GM18498 (cell line): Measurements from ENCODE around the gene AK2.
"Not testable (repeated sequence)": the region's sequence is repeated elsewhere in the genome, so short reads cannot be mapped to it uniquely, and the experiment has no call there.

ENCODE experiments used
- ATAC-seq: cut with Tn5 transposase; IDR thresholded peaks from one replicate; pipeline ENCODE4 v1.9.1; 2021; ENCODE audit warnings: mild to moderate bottlenecking, moderate library complexity; ENCODE audit not compliant: unreplicated experiment

Gene AK2

DNA sequence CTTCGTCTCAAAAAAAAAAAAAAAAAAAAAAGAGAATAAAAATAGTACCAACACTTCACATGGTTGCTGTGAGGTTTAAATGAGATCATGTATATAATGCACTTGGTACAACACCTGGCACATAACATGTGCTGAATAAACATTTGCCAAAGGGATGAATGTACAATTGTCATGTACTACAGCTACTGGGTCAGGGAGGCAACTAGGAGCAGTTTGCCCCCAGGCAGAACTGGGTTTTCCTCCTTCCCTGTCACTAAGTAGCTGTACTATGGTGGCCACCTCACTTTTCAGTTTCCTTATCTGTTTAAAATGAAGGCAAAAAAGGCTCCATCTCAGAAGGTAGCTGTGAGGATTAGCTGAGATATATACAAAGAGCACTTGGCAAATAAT lies 11.5 kb downstream of the AK2 start:
- no peak for ATAC-seq

DNA sequence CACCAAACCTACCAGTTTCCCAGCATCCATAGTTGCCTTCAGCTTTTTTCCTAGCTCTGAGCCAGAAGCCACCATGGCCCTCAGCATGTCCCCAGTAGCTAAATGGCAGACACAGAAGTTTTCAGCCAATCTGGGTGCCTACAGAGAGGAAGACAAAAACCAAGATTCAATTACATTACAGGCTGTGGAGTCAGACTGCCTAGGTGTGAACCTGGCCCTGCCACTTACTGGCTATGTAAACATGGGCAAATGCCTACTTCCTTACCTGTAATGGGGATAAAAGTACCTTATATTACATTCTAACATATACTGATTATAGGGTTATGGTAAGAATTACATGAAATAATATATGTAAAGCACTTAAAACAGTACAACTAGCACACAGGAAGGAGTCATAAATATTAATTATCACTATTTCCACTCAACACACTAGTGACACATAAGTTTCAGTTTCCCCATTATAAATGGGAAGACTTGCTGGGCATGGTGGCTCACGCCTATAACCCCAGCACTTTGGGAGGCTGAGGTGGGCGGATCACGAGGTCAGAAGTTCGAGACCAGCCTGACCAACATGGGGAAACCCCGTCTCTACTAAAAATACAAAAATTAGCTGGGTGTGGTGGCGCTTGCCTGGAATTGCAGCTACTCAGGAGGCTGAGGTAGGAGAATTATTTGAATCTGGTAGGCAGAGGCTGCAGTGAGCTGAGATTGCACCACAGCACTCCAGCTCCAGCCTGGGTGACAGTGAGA lies 12.1 kb downstream of the AK2 start:
- not testable (repeated sequence) for ATAC-seq

DNA sequence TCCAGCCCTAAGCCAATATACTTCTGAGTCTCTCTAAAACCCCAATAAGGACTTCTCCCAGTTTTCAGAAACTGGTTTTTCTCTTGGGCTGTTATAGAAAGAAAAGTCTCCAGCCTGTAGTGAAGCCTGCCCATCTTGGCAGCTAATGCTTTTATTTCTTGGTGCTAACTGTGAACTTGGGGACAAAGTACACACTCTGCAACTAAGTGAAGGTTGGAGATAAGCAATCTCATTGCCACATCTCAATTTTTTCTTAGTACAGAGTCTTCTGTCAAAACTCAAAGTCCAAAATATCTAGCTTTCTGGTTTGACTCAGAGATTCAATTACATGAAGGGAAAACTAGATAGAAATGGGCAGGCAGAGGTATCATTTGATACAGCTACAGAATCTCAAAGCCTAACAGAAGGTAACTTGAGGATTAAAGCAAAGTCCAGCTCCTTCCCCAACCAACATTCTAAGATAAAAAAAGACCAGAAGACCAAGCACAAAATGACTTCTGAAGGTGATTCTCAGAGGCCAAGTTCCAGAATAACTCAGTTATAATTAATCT lies 14.0 kb downstream of the AK2 start:
- no peak for ATAC-seq

DNA sequence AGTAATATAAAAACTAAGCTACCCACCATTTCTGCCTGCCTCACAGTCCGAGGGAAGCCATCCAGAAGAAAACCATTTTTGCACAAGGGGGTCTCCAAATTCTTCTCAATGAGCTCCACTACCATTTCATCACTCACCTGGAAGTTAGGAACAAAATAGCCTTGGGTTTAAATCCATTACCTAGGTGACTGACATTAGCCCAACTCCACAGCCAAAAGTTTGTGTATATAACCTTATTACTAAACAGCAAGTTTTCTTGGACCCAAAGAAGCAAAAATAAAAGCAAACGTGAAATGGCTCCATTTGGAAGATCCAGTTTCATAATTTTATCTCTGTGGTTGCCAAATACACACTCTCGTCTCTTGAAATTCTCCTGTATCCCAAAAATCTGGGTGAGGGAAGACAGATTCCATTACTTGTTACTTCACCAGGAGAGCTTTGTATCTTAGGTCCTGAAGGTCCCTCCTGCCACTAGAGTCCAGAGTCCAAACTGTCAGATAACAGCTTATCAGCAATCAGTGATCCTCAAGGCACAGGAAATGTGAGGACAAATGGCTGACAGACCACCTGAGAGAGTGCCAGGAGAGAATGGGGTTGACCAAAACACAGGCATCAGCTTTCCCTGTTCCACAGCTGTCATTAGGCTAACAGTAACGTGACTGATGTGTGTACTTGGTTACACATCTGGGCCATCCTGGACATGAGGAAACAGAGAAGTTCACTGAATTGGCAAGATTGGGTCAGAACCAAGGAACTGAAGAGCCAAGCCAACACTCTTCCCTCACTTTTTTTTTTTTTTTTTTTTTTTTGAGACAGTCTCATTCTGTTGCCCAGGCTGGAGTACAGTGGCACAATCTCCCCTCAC lies 14.9 kb downstream of the AK2 start:
- no peak for ATAC-seq

DNA sequence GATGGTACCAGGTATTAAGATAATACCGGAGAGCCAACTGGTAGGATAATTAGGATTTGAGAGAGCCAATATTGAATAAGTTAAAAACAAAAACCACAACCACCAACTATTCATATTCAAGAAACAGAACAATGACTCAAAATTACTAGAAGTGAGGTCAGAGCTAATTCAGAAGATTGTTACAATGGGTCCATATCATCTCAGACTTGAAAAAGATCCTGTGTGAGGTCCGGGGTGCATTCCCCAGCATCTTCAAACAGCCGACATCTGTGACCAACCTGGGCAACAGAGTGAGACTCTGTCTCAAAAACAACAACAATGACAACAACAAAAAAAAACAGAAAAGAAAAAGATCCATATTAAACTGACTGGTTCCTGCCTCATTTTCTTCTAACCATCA lies 18.6 kb downstream of the AK2 start:
- no peak for ATAC-seq

DNA sequence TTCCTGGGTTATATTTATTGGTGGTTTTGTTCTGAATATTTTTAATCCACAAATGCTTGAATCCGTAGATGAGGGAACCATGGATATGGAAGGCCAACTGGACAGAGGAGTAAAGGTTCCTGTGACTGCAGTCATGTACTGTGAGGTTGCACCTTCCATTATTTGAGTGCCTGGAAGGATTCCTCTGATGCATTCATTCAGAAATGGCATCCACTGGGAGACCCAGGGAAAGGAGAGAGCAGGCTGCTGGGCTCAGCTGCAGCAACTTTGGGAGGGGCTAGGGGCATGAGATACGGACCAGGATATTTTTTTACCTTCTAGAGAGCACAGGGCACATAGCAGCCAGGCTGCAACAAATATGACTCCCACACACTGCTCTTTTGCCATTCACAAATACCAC lies 19.5 kb downstream of the AK2 start:
- ATAC-seq = no peak

DNA sequence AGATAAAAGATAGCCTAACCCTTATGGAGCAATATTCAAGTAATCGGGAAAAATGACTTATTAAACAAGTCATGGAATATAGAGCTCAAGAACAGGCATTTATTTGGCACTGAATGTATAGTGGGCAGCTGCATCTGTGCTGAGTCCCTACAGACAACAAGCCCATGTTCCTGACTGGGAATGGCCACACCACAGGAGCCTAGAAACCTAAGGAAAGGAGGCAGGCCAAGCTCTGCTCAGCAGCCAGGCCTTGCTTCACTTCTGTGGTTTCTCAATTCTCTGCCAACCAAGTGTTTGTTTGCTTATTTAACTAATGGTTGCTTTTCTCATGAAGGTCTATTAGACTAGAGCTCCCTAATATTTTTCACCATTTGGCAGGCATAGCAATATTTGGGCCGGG lies 21.5 kb downstream of the AK2 start:
- no peak for ATAC-seq

DNA sequence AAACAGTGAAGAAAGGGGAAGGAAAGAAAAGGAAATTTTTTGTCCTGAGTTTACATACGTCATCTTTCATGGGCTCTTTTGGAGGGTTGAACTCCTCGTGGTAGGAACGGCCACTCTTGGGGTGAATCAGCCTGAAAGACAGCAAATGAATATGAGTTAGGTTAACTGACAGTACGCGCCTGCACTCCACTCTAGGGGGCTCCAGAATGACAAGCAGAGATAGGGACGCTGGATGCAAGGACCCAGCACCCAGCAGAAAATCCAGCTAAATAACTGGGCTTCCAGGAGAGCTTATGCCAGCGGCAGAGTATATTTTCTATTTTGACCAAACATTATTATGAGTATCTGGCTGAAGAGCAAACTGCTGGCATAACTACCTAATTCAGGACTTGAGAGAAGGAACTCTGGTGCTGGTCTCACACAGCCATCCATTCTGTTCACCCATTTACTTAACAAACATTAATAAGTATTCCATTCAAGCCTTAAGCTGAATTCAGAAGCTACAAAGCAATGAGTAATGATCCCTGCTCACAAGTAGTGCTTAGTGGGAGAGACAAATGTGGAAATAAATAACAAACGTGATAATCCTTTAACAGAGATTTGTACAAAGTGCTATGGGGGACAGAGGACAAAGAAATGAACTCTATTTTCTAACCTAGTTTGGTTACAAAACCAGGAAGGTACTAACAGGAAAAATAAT lies 22.1 kb downstream of the AK2 start:
- ATAC-seq = no peak

DNA sequence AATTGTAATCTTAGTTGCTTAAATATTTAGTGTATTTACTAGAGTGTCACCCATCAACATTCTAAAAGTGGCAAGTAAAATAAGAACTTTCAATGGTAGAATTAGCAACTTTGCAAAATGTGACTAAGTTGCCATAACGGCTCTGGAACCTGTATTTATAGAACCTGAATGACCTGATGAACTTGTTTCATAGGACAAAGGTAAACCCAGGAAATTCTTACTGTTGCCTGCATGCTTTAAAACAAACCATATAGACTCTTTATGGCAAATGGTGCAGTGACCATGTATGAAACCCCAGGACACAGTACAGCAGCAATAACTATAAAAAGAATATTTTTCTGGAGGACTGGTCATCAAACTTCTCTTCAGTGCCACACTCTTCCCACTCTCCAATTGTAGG lies 22.9 kb downstream of the AK2 start:
- no peak for ATAC-seq

DNA sequence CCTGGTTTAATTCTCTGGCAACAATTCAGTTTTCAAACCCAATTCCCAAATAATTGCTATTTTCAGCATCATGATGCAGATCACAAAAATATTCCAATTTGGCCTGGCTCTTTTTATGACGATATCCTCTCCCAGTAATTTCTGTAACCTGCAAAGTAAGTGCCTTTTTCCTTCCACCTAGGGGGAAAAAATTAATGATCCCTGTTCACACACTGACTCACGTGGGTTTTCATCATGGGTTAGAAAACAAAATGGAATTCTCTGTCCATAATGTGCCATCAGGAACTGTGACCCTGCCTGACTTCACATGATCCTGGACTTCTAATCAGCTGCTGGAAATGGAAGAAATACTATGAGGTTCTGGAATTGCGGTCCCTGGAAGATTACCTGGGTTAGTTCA lies 24.5 kb downstream of the AK2 start:
- no peak for ATAC-seq

DNA sequence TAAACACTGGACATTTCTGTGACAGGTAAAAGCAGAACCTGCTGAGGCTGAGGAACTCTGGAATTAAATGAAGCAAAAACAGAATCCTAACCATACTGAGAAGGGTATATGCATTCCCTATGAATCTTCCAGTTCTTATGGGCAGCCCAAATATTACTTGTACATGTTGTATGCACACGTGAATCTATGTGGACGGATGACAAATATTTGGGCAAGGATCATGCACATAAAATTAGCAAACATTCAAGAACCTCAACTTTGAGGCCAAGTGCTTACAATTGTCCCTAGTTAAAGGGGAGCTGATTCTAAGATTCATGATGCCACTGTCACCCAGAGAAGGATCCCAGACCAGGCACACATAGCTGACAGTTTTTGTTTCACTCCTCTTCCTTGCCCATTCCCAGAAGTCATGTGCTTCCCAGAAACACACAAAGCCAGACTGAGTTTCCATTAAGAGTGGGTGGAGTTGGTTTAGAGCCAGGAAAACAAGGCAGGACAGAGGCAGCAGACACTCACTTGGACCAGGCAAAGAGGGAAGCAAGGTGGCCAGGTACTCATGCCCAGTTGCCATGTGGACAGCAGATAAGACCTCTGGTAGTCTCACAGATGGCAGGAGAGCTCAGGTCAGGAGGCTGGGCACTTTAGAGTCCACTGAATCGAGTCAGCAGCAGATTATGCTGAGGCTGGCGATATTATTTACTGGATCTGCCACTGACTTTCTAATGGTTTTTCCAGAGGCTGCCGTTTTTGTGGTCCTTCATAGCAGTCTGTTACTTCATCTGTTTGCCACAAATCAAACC lies 25.6 kb downstream of the AK2 start:
- no peak for ATAC-seq

DNA sequence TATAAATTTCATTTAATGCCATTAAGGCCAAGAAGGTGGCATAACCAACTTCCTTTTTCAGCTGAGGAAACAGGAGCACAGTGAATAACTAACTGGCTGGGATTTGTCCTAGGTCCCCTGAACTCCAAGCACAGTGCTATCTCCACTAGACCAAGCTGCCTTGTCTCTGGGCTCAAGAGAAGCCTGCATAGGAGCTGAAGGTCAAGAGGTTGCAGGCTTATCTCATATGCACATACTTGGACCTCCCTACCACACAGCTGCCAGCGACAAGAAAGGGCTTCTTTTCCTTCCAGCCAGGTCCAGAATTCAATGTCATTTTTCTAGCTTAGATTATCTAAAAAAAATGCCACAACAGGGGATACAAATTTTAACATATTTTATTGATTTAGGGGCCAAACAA lies 27.1 kb downstream of the AK2 start:
- no peak for ATAC-seq

DNA sequence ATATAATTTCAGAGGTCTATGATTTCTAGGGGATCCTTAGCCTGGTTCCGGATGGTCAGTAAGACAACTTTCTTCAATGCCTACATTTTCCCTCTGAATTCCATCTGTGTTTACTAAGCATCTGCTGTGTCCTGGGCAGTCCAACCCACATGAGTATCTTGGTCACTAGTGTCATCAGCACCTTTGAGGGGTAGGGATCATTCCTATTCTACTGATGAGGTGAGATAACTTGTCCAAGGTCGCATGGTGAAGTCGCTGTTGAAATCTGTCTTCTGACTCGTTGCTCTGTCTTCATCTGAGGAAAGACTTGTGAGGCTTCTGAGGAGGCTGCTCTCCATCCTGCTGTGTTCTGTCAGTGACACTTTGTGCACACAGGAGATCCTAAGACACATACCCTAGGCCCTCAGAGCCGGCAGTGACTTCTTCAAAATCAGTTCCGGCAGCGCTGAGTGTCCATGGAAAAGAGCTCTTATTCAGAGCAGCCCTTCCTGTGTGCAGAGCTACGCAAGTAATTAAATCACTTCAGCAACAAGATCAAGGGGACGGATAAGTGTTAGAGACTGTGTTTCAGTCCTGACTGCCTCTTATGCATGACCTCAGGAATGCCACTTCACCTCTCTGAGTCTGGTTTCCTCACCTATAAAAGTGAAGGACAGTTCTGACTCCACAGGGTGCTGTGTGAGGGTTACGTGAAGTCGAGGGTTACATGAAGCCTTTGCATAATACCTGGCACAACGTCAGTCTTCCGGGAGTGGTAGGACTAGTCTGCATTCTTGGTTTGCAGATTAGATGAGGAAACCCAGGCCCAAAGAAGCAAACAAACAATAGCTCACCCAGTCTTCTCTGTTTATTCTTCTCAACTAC lies 28.4 kb downstream of the AK2 start:
- no peak for ATAC-seq

DNA sequence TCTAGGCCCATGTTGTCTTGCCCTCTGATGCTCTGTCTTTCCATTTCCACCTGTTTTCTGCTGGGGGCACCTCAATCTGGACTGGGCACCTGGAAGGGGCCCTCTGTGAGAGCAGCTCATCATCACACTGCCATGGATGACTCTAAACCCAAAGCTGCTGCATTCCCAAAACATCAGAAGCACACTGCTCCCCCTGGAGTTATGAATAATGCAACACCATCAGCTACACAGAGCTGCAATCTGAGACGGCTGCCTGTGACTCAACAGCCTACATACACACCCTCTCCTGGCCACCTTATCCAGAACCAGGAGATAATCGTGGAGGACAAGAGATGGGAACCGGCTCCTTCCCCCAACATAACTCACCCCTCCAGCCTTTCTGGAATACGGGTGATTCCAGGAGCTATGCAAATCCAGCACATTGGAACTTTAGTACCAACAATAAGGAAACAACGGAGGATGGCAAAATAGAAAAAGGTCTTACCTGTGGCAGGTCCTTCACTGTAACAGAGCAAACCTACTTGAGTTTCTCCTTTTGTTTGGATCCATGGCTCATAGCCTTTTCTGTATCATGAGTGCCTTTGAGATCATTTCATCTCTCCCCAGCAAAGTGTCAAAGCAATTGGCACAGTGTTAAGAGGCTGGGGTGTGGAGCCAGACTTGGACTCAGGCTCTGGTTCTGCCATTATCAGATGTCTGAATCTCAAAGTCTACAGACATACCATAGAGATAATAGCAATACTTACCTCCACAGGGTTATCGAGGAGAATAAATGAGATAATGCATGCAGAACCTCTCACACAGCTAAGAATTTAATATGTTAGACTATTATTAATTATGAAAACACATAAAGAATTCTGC lies 29.3 kb downstream of the AK2 start:
- no peak for ATAC-seq

DNA sequence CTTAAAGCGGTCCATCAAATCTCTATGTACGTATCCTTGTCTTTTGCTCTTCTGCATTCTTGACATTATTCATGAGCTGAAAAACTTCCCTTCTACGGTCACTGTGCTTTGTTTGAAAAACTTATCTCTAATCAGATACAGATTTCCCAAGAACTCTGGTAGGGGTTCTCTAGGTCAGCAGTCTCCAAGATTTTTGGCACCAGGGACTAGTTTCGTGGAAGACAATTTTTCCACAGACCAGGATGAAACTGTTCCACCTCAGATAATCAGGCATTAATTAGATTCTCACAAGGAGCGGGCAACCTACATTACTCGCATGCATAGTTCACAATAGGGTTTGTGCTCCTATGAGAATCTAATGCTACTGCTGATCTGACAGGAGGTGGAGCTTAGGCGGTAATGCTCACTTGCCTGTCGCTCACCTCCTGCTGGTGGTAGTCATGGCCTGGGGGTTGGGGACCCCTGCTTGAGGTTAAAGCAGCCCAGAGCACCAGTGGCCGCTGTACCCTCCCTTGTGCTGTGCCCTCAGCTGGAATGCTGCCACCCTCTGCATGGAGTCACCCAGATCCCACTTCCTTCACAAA lies 30.8 kb downstream of the AK2 start:
- ATAC-seq = no peak

DNA sequence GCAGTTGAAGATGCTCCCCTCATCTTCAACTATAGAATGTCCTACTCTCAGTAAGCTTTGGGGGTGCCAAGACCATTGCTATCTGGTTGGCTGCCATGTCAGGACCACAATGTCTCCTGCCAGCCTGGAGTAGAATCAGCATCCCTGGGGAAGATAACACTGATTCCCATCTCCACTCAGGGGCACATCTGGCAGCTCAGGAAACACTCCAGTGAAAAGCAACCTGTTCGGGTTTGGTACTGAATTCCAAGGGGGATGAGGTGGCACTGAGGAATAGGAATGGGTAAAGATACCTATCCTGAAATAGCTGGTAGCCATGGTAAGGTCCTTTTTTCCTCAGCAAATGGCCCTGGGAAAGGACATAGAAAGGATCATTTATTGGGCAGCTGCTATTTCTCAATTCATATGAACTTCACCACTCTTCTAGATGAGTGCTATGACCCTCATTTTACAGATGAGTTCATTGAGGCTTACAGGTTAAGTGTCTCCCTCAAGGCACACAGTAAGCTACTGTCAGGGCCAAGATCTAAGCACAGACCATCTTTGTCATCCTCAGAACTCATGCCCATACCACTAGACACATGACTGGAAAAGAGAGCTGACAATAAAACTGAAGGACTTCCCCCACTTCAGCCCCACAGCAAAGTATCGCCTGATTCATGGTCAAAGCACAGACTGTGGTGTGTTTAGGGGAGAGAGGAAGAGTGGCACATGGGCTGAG lies 31.4 kb downstream of the AK2 start:
- no peak for ATAC-seq

DNA sequence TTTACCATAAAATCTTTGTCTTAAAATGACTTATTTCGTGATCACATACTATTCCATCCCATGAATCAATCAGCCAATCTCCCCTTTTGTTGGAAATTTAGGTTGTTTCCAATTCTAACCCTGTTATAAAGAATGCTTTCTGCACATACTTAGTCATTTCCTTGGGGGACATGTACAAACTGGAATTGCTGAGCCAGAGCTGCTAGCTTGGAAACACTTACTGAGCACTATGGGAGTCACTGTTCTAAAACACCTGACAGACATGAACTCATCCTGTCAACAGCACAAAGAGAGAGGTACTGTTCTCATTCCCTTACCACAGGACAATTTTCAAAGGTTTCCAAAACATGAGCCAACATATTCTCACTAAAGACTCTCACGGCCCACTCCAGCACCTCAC lies 32.1 kb downstream of the AK2 start:
- no peak for ATAC-seq

DNA sequence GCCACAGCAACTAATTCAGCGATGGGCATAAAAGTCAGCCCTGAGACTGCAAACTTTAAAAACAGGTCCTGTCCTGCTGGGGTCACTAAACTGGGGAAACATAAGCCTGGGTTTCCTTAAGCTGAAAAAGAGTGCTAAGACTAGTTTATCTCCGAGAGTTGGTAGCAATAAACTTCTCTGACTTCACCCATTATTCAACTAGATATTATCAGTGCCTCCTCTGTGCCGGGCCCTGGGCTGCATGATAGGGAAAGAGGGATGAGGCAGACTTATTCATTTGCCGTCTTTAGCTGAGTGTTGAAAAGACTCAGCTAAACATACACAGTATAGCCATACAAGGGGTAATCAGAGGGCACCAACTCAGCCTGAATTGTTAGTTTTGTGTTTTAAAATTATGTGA lies 33.0 kb downstream of the AK2 start:
- no peak for ATAC-seq
